Type B pancreatic cell (in vitro differentiated cells): ENCODE results near the gene TP53I11. TPM values are rescaled to one million over a fixed set of nuclear protein-coding genes. Genes with fewer than 3 reads are reported as not detected.

Source experiments
- DNase-seq: peaks from one replicate; pipeline ENCODE4 v3.0.0; 2021; ENCODE audit warnings: mixed read lengths; ENCODE audit not compliant: unreplicated experiment; ENCODE audit errors: extremely low spot score
- H3K27ac Mint-ChIP-seq: 2 replicates; pipeline ENCODE4 v1.8.0; 2021; ENCODE audit warnings: mild to moderate bottlenecking, mixed read lengths
- H3K27me3 Mint-ChIP-seq: 2 replicates; pipeline ENCODE4 v1.8.0; 2021; ENCODE audit warnings: mixed read lengths
- H3K36me3 Mint-ChIP-seq: 2 replicates; pipeline ENCODE4 v1.8.0; 2021; ENCODE audit warnings: mixed read lengths
- H3K4me1 Mint-ChIP-seq: one replicate; pipeline ENCODE4 v1.8.0; 2021; ENCODE audit warnings: mixed read lengths; ENCODE audit not compliant: unreplicated experiment
- H3K4me3 Mint-ChIP-seq: 2 replicates; pipeline ENCODE4 v1.8.0; 2021; ENCODE audit warnings: mild to moderate bottlenecking, mixed read lengths
- H3K9me3 Mint-ChIP-seq: 2 replicates; pipeline ENCODE4 v1.8.0; 2021; ENCODE audit warnings: mixed read lengths
- total RNA-seq: library from RNA; stranded (reverse); gene quantifications from 2 replicates; pipeline ENCODE4 v1.2.1, GENCODE V29; 2021; ENCODE audit warnings: low replicate concordance
- TF ChIP-seq, protein P1 (sequence below): fragments of 200-600 bp; sonication (generic); conservative IDR thresholded peaks from 2 replicates; pipeline ENCODE4 v1.5.0; 2021; ENCODE audit warnings: antibody characterized with exemption, mild to moderate bottlenecking

Gene TP53I11
- total RNA-seq, 1 donor from 2014 or later, result 72.4 TPM

GRCh38 chr11:44955015-44955738, 4.5 kb upstream of the TP53I11 start:
- TF ChIP-seq, protein P1, sequence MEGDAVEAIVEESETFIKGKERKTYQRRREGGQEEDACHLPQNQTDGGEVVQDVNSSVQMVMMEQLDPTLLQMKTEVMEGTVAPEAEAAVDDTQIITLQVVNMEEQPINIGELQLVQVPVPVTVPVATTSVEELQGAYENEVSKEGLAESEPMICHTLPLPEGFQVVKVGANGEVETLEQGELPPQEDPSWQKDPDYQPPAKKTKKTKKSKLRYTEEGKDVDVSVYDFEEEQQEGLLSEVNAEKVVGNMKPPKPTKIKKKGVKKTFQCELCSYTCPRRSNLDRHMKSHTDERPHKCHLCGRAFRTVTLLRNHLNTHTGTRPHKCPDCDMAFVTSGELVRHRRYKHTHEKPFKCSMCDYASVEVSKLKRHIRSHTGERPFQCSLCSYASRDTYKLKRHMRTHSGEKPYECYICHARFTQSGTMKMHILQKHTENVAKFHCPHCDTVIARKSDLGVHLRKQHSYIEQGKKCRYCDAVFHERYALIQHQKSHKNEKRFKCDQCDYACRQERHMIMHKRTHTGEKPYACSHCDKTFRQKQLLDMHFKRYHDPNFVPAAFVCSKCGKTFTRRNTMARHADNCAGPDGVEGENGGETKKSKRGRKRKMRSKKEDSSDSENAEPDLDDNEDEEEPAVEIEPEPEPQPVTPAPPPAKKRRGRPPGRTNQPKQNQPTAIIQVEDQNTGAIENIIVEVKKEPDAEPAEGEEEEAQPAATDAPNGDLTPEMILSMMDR, result no peak
- Mint-ChIP-seq H3K9me3 (no peaks in the 10 kb centered on the region), H3K36me3 (no peaks in the 10 kb centered on the region), H3K4me3 (peak overlapping the region; percentile 4), H3K27me3 (peaks cover 33% of the 10 kb centered on the region), H3K27ac (peak overlapping the region; percentile 23), H3K4me1 (peaks cover 42% of the 10 kb centered on the region)
- no peak for DNase-seq

DNA sequence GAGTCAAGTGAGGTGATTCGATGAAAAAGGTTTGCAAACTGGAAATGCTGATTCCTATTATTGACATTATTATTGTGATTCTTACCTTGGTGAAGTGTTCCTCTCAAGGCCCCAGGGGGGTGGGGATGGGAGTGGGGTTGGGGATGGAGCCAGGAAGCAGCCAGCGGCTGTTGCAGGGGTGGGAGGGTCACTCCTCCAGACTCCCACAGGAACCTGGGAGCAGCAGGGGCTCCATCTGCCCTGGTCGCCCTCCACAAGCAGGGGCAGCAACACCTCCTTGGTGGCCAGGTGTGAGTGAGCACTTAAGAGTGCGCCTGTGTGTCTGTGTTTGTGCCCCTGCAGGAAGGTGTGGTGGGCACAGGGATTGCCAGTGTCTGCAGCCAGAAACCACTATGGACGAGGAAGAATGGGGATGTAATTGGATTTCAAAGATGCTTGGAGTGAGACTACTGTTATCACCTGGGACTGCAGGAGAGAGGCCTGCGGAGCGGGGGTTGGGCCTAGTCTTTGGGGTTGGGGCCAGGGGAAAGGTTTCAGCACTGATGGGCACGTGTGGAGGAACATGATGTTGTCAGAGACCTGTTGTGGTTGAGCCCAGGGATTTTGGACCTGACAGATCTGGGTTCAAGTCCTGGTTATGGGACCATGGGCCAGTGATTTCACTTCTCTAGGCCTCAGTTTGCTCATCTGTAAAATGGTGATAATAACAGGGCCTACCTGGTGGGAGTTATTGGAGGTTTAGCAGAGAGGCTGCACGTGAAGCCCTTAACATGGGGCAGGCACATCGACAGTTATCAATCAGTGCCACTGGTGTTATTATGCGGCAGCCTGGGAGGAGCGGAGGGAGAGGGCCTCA, 3.6 kb upstream of the TP53I11 start:
- Mint-ChIP-seq H3K4me3 (no peak overlapping the region), H3K27ac (no peak overlapping the region), H3K36me3 (no peaks in the 10 kb centered on the region), H3K4me1 (peaks cover 39% of the 10 kb centered on the region), H3K27me3 (peaks cover 33% of the 10 kb centered on the region), H3K9me3 (no peaks in the 10 kb centered on the region)
- DNase-seq, result no peak
- TF ChIP-seq, protein P1, result no peak

DNA sequence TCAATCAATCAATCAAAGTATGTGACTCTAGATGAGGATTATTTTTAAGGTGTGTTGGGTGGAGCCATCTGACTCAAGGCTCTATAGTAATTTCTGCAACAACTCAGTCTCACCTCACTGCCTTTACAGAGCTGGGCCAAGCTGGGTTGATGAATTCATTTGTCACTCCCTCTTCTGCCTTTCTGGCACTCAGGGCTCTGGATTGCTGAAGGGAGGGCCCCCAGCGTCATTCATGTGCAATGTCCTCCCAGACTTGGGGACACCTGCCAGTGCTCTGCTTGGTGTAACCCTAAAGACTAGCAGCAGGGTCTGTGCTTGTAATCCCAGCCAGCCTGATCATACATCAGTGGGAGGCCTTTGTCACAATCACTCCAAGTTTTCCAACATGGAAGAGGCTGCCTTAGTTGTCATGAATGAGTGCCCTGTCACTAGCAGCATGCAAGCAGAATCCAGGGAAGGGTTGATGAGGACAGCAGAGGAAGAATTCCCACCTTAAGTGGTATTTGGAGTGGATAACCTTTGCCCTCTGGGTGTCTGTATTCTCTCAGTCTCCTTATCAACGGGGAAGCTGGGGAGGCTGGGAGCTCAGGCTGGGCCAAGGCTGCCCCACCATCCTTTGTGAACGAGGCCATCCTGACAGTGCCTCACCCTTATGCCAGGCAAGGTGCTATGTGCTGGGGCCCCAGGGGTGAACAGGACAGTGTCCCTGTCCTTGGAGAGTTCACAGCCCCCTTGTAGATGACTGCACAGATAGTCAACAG, 2.0 kb upstream of the TP53I11 start:
- peaks cover 25% of the 10 kb centered on the region for H3K27me3 Mint-ChIP-seq
- peak overlapping the region; percentile 82 for H3K4me3 Mint-ChIP-seq
- no peak for DNase-seq
- no peaks in the 10 kb centered on the region for H3K9me3 Mint-ChIP-seq
- H3K36me3 Mint-ChIP-seq, result no peaks in the 10 kb centered on the region
- peaks cover 31% of the 10 kb centered on the region for H3K4me1 Mint-ChIP-seq
- TF ChIP-seq, protein P1, result no peak
- H3K27ac Mint-ChIP-seq, result peak overlapping the region; percentile 39

DNA sequence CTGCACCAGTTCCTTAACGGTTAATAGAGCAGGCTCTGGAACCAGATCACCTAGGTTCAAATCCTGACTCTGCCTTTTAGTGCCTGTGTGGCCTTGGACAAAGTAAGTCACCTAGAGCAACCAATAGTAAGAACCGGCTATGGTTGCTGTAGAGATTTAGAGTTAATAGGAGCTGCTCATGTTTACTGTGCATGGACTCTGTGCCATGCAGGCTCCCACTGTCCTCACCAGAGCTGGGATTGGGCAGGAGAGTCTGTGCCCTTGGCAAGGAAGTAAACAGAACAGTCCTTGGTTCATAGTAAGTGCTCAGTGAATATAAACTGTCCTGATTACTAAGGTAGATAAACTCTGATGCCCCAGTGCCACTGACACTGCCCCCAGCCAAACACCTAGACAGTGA, 1.4 kb upstream of the TP53I11 start:
- peak overlapping the region; percentile 39 for H3K27ac Mint-ChIP-seq
- DNase-seq, result no peak
- H3K4me1 Mint-ChIP-seq, result peaks cover 33% of the 10 kb centered on the region
- H3K36me3 Mint-ChIP-seq, result no peaks in the 10 kb centered on the region
- H3K4me3 Mint-ChIP-seq, result peak overlapping the region; percentile 82
- TF ChIP-seq, protein P1, result no peak
- peaks cover 21% of the 10 kb centered on the region for H3K27me3 Mint-ChIP-seq
- H3K9me3 Mint-ChIP-seq, result no peaks in the 10 kb centered on the region

- Mint-ChIP-seq H3K36me3 (no peaks in the 10 kb centered on the region), H3K27me3 (peaks cover 6% of the 10 kb centered on the region), H3K9me3 (no peaks in the 10 kb centered on the region), H3K27ac (no peak overlapping the region), H3K4me1 (peaks cover 38% of the 10 kb centered on the region), H3K4me3 (peak overlapping the region; percentile 90)
- DNase-seq, result no peak
- TF ChIP-seq, protein P1, result no peak
Measured at GRCh38 chr11:44950031-44950624, 555 bp downstream of the TP53I11 start.
